Measurements from ENCODE around the gene UPK1B.

UPK1B gene

DNA sequence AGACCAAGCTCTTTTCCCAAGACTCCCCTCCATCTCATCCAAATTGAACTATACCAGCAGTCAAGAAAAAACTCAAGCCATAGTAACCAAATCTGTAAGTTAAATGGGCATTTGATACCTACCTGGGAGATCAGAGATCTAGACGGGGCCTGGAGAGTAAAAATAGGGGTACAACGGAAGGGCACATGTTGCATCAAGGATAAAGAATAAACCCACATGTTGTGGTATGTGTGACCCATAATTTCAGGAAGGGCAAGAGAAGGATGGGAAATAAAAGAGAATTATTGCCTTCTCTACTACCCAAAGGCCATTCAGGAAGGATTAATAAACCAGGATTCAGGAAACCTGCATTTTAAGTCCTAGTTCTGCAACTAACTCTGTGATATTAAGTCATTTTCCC is 25.9 kb upstream of the UPK1B start:
- H3K27ac ChIP-seq (ENCODE audit: poor library complexity, severe bottlenecking): no peak overlapping the region
- no peaks in the 10 kb centered on the region for H3K4me1 ChIP-seq (ENCODE audit: insufficient read depth, poor library complexity, severe bottlenecking)
- DNase-seq (ENCODE audit: low spot score) (no peak), ATAC-seq (ENCODE audit: low read depth) (no peak)
- TF ChIP-seq CTCF (IDR thresholded peaks at IDR 0.05; ENCODE audit: poor library complexity, severe bottlenecking): no peak
- H3K9me3 ChIP-seq (ENCODE audit: severe bottlenecking): no peaks in the 10 kb centered on the region
- no peaks in the 10 kb centered on the region for H3K36me3 ChIP-seq (ENCODE audit: low read depth)
- no peak overlapping the region for H3K4me3 ChIP-seq (ENCODE audit: severe bottlenecking)
- no peaks in the 10 kb centered on the region for H3K27me3 ChIP-seq (ENCODE audit: insufficient read depth, poor library complexity, severe bottlenecking)

DNA sequence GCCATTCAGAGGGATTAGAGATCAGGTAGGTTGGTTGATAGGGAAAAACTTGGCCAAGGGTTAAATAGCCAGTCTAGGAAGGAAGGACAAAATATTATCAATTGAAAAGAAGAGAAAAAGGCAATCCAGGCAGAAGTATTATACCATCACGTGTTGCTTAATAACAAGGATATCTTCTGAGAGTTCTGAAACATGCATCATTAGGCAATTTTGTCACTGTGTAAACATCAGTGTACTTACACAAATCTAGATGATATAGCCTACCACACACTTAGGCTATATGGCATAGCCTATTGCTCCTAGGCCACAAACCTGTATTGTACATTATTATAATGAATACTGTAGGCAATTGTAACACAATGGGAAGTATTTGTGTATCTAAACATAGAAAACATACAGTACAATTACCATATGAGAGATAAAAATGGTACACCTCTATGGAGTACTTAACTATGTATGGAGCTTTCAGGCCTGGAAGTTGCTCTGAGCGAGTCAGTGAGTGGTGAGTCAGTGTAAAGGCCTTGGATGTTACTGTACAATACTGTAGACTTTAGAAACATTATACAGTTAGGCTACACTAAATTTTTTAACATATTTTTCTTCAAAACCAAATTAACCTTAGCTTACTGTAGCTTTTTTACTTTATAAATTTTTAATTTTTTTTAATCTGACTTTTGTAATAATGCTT is 24.8 kb upstream of the UPK1B start:
- H3K27me3 ChIP-seq (ENCODE audit: insufficient read depth, poor library complexity, severe bottlenecking): no peaks in the 10 kb centered on the region
- TF ChIP-seq CTCF (IDR thresholded peaks at IDR 0.05; ENCODE audit: poor library complexity, severe bottlenecking): no peak
- H3K36me3 ChIP-seq (ENCODE audit: low read depth): no peaks in the 10 kb centered on the region
- no peaks in the 10 kb centered on the region for H3K9me3 ChIP-seq (ENCODE audit: severe bottlenecking)
- no peak overlapping the region for H3K4me3 ChIP-seq (ENCODE audit: severe bottlenecking)
- H3K27ac ChIP-seq (ENCODE audit: poor library complexity, severe bottlenecking): no peak overlapping the region
- DNase-seq (ENCODE audit: low spot score) (no peak), ATAC-seq (ENCODE audit: low read depth) (peak; percentile 94)
- no peaks in the 10 kb centered on the region for H3K4me1 ChIP-seq (ENCODE audit: insufficient read depth, poor library complexity, severe bottlenecking)

GRCh38 chr3:119149484-119149883 is 23.9 kb upstream of the UPK1B start:
- H3K27ac ChIP-seq (ENCODE audit: poor library complexity, severe bottlenecking): no peak overlapping the region
- H3K4me1 ChIP-seq (ENCODE audit: insufficient read depth, poor library complexity, severe bottlenecking): no peaks in the 10 kb centered on the region
- no peak for TF ChIP-seq CTCF (IDR thresholded peaks at IDR 0.05; ENCODE audit: poor library complexity, severe bottlenecking)
- no peaks in the 10 kb centered on the region for H3K27me3 ChIP-seq (ENCODE audit: insufficient read depth, poor library complexity, severe bottlenecking)
- H3K4me3 ChIP-seq (ENCODE audit: severe bottlenecking): no peak overlapping the region
- DNase-seq (ENCODE audit: low spot score) (no peak), ATAC-seq (ENCODE audit: low read depth) (no peak)
- H3K9me3 ChIP-seq (ENCODE audit: severe bottlenecking): no peaks in the 10 kb centered on the region
- no peaks in the 10 kb centered on the region for H3K36me3 ChIP-seq (ENCODE audit: low read depth)

- Histone ChIP-seq H3K4me3 (ENCODE audit: severe bottlenecking) (no peak overlapping the region), H3K9me3 (ENCODE audit: severe bottlenecking) (peaks cover 3% of the 10 kb centered on the region), H3K4me1 (ENCODE audit: insufficient read depth, poor library complexity, severe bottlenecking) (no peaks in the 10 kb centered on the region), H3K36me3 (ENCODE audit: low read depth) (no peaks in the 10 kb centered on the region), H3K27ac (ENCODE audit: poor library complexity, severe bottlenecking) (no peak overlapping the region), H3K27me3 (ENCODE audit: insufficient read depth, poor library complexity, severe bottlenecking) (no peaks in the 10 kb centered on the region)
- ATAC-seq (ENCODE audit: low read depth) (no peak), DNase-seq (ENCODE audit: low spot score) (no peak)
- TF ChIP-seq CTCF (IDR thresholded peaks at IDR 0.05; ENCODE audit: poor library complexity, severe bottlenecking): no peak
These were observed 16.5 kb upstream of the UPK1B start for GRCh38 chr3:119156868-119157267.

GRCh38 chr3:119157971-119158370 is 15.4 kb upstream of the UPK1B start:
- Histone ChIP-seq H3K4me3 (ENCODE audit: severe bottlenecking) (no peak overlapping the region), H3K36me3 (ENCODE audit: low read depth) (no peaks in the 10 kb centered on the region), H3K9me3 (ENCODE audit: severe bottlenecking) (peaks cover 3% of the 10 kb centered on the region), H3K4me1 (ENCODE audit: insufficient read depth, poor library complexity, severe bottlenecking) (no peaks in the 10 kb centered on the region), H3K27me3 (ENCODE audit: insufficient read depth, poor library complexity, severe bottlenecking) (no peaks in the 10 kb centered on the region), H3K27ac (ENCODE audit: poor library complexity, severe bottlenecking) (no peak overlapping the region)
- no peak for TF ChIP-seq CTCF (IDR thresholded peaks at IDR 0.05; ENCODE audit: poor library complexity, severe bottlenecking)
- no peak for ATAC-seq (ENCODE audit: low read depth)
- no peak for DNase-seq (ENCODE audit: low spot score)

Data from RWPE2 (cell line).